ENCODE results near the gene SLC35B1.

SLC35B1 gene

GRCh38 chr17:49670002-49670401 is 37.8 kb downstream of the SLC35B1 start:
- no peak for DNase-seq (ENCODE audit: low spot score)

GRCh38 chr17:49667854-49668253 is 39.9 kb downstream of the SLC35B1 start:
- no peak for DNase-seq (ENCODE audit: low spot score)

- DNase-seq (ENCODE audit: low spot score), result no peak
Measured at GRCh38 chr17:49664706-49665211, 43.0 kb downstream of the SLC35B1 start.

- no peak for DNase-seq (ENCODE audit: low spot score)
Measured at GRCh38 chr17:49659661-49660382, 47.9 kb downstream of the SLC35B1 start.

- DNase-seq (ENCODE audit: low spot score), result no peak
Measured at GRCh38 chr17:49656247-49656646, 51.5 kb downstream of the SLC35B1 start.

Data from hematopoietic multipotent progenitor cell treated with erythropoietin and hydrocortisone succinate and interleukin-3 and kit ligand, for 17 days (in vitro differentiated cells).